ENCODE measurements around the gene E2F4. TPM values are rescaled to one million over a fixed set of nuclear protein-coding genes. Genes with fewer than 3 reads are reported as not detected.

The E2F4 gene
- total and polyA plus RNA-seq, 2 of the 13 experiments (the other 11 are each of a cell fraction or from before 2014, with no cell fraction given): 84.8 to 91.2 TPM

GRCh38 chr16:67191995-67192681 lies at the start of gene E2F4 (continued):
- TF ChIP-seq ZNF550 (CRISPR knock-in tag; IDR thresholded peaks at IDR 0.05; ENCODE audit: borderline replicate concordance) (no peak), NPAS2 (CRISPR knock-in tag; IDR thresholded peaks at IDR 0.05; ENCODE audit: borderline replicate concordance) (no peak), ZNF430 (CRISPR knock-in tag; IDR thresholded peaks at IDR 0.05) (peak; percentile 22), NR2F1 (CRISPR knock-in tag; IDR thresholded peaks at IDR 0.05) (no peak; a peak in 1 of 4 replicates), ZNF761 (CRISPR knock-in tag; conservative IDR thresholded peaks at IDR 0.05) (no peak; the same call in 1 of the 2 replicates), PHF8 (CRISPR knock-in tag; IDR thresholded peaks at IDR 0.05) (peak; percentile 97), GMEB2 (CRISPR knock-in tag; IDR thresholded peaks at IDR 0.05; ENCODE audit: low read depth) (no peak), SRSF9 (IDR thresholded peaks at IDR 0.05; ENCODE audit: borderline replicate concordance, insufficient read depth, low read depth, low read length, poor library complexity, severe bottlenecking) (no peak), TFE3 (CRISPR knock-in tag; IDR thresholded peaks at IDR 0.05) (peak; percentile 55), ZNF326 (CRISPR knock-in tag; IDR thresholded peaks at IDR 0.05; ENCODE audit: borderline replicate concordance) (no peak), DNMT1 (CRISPR knock-in tag; IDR thresholded peaks at IDR 0.05) (peak; percentile 85; the same call in 1 of the 2 replicates), ATF7-NPFF (CRISPR knock-in tag; IDR thresholded peaks at IDR 0.05; ENCODE audit: low read depth) (peak; percentile 93), ZNF503 (CRISPR knock-in tag; IDR thresholded peaks at IDR 0.05) (peak; percentile 80; the same call in 1 of the 2 replicates), SRF (IDR thresholded peaks at IDR 0.05; ENCODE audit: low read depth, low read length) (peak; percentile 66), MIXL1 (CRISPR knock-in tag; IDR thresholded peaks at IDR 0.05) (peak; percentile 76; the same call in 1 of the 2 replicates)
- TF ChIP-seq, protein P1, sequence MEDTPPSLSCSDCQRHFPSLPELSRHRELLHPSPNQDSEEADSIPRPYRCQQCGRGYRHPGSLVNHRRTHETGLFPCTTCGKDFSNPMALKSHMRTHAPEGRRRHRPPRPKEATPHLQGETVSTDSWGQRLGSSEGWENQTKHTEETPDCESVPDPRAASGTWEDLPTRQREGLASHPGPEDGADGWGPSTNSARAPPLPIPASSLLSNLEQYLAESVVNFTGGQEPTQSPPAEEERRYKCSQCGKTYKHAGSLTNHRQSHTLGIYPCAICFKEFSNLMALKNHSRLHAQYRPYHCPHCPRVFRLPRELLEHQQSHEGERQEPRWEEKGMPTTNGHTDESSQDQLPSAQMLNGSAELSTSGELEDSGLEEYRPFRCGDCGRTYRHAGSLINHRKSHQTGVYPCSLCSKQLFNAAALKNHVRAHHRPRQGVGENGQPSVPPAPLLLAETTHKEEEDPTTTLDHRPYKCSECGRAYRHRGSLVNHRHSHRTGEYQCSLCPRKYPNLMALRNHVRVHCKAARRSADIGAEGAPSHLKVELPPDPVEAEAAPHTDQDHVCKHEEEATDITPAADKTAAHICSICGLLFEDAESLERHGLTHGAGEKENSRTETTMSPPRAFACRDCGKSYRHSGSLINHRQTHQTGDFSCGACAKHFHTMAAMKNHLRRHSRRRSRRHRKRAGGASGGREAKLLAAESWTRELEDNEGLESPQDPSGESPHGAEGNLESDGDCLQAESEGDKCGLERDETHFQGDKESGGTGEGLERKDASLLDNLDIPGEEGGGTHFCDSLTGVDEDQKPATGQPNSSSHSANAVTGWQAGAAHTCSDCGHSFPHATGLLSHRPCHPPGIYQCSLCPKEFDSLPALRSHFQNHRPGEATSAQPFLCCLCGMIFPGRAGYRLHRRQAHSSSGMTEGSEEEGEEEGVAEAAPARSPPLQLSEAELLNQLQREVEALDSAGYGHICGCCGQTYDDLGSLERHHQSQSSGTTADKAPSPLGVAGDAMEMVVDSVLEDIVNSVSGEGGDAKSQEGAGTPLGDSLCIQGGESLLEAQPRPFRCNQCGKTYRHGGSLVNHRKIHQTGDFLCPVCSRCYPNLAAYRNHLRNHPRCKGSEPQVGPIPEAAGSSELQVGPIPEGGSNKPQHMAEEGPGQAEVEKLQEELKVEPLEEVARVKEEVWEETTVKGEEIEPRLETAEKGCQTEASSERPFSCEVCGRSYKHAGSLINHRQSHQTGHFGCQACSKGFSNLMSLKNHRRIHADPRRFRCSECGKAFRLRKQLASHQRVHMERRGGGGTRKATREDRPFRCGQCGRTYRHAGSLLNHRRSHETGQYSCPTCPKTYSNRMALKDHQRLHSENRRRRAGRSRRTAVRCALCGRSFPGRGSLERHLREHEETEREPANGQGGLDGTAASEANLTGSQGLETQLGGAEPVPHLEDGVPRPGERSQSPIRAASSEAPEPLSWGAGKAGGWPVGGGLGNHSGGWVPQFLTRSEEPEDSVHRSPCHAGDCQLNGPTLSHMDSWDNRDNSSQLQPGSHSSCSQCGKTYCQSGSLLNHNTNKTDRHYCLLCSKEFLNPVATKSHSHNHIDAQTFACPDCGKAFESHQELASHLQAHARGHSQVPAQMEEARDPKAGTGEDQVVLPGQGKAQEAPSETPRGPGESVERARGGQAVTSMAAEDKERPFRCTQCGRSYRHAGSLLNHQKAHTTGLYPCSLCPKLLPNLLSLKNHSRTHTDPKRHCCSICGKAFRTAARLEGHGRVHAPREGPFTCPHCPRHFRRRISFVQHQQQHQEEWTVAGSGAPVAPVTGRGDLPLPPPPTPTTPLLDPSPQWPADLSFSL (CRISPR knock-in tag; IDR thresholded peaks at IDR 0.05): no peak
- TF ChIP-seq, protein P2, sequence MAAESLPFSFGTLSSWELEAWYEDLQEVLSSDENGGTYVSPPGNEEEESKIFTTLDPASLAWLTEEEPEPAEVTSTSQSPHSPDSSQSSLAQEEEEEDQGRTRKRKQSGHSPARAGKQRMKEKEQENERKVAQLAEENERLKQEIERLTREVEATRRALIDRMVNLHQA (CRISPR knock-in tag; IDR thresholded peaks at IDR 0.05): no peak
